Measurements from ENCODE around the gene RIPOR1. TPM values are rescaled to one million over a fixed set of nuclear protein-coding genes. Genes with fewer than 3 reads are reported as not detected.

The RIPOR1 gene
- total RNA-seq, 1 donor = 42.6 TPM

DNA sequence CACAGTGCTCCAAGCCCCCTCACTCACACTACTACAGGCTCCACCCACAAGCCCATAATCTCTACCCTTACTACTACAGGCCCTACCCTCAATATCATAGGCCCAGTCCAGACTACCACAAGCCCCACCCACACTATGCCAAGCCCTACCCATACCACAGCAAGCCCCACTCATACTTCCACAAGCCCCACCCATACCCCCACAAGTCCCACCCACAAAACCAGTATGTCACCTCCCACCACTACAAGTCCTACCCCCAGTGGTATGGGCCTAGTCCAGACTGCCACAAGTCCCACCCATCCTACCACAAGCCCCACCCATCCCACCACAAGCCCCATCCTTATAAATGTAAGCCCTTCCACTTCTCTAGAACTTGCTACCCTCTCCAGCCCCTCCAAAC lies 13.8 kb downstream of the RIPOR1 start:
- no peak overlapping the region for H3K4me3 ChIP-seq (ENCODE audit: low read length)
- H3K4me1 ChIP-seq (ENCODE audit: insufficient read depth, low read length) = peaks cover 32% of the 10 kb centered on the region
- no peaks in the 10 kb centered on the region for H3K27me3 ChIP-seq (ENCODE audit: insufficient read depth, low read length)
- H3K9me3 ChIP-seq (ENCODE audit: low read depth, low read length) = no peaks in the 10 kb centered on the region

DNA sequence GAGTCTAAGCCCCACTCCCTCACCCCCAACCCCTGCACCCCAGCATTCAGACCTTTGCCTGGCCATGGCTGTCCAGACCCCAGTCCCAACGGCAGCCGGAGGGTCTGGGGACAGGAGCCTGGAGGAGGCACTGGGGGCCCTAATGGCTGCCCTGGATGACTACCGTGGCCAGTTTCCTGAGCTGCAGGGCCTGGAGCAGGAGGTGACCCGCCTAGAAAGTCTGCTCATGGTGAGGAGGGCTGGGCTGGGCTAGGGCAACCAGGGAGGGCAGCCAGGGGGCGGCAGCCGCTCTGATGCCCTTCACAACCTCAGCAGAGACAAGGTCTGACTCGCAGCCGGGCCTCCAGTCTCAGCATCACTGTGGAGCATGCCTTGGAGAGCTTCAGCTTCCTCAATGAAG lies 14.4 kb downstream of the RIPOR1 start:
- H3K27me3 ChIP-seq (ENCODE audit: insufficient read depth, low read length) = no peaks in the 10 kb centered on the region
- peaks cover 36% of the 10 kb centered on the region for H3K4me1 ChIP-seq (ENCODE audit: insufficient read depth, low read length)
- H3K4me3 ChIP-seq (ENCODE audit: low read length) = no peak overlapping the region
- no peaks in the 10 kb centered on the region for H3K9me3 ChIP-seq (ENCODE audit: low read depth, low read length)

DNA sequence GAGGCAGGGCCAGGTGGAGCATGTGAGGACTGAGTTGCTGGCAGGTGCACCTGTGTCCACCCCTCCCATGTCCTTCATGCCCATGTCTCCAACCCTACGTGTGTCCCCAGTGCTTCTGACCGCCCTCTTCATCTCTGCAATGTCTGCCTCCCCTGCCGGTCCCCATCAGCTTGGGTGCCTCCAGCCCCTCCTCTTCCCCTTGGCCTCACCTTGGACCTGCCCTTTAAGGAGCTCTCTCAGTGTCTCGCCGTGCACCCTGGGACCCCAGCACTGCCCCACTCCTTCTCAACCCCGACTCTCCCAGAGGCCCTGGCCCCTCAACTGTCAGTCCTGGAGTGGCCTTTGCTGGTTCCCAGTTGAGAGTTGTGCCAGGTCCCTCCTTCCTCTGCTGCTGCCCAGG lies 15.0 kb downstream of the RIPOR1 start:
- no peak overlapping the region for H3K4me3 ChIP-seq (ENCODE audit: low read length)
- no peaks in the 10 kb centered on the region for H3K9me3 ChIP-seq (ENCODE audit: low read depth, low read length)
- peaks cover 36% of the 10 kb centered on the region for H3K4me1 ChIP-seq (ENCODE audit: insufficient read depth, low read length)
- H3K27me3 ChIP-seq (ENCODE audit: insufficient read depth, low read length) = no peaks in the 10 kb centered on the region

DNA sequence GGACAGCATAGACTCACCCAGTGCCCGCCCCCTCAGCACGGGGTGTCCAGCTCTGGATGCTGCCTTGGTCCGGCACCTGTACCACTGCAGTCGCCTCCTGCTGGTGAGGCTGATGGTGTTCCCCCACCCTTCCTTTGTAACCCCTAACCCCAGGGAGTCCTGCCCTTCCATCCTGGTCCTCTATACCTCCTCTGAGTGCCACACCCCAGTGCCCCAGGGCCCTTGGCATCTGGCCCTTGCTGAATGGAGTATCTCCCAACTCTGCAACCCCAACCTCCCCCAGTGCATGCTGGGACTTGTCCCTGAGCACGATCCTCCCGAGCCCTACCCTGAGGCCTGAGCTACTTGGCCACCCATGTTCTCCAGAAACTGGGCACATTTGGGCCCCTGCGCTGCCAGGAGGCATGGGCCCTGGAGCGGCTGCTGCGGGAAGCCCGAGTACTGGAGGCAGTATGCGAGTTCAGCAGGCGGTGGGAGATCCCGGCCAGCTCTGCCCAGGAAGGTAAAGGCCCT lies 15.8 kb downstream of the RIPOR1 start:
- Histone ChIP-seq H3K9me3 (ENCODE audit: low read depth, low read length) (no peaks in the 10 kb centered on the region), H3K4me3 (ENCODE audit: low read length) (no peak overlapping the region), H3K4me1 (ENCODE audit: insufficient read depth, low read length) (peaks cover 40% of the 10 kb centered on the region), H3K27me3 (ENCODE audit: insufficient read depth, low read length) (no peaks in the 10 kb centered on the region)

DNA sequence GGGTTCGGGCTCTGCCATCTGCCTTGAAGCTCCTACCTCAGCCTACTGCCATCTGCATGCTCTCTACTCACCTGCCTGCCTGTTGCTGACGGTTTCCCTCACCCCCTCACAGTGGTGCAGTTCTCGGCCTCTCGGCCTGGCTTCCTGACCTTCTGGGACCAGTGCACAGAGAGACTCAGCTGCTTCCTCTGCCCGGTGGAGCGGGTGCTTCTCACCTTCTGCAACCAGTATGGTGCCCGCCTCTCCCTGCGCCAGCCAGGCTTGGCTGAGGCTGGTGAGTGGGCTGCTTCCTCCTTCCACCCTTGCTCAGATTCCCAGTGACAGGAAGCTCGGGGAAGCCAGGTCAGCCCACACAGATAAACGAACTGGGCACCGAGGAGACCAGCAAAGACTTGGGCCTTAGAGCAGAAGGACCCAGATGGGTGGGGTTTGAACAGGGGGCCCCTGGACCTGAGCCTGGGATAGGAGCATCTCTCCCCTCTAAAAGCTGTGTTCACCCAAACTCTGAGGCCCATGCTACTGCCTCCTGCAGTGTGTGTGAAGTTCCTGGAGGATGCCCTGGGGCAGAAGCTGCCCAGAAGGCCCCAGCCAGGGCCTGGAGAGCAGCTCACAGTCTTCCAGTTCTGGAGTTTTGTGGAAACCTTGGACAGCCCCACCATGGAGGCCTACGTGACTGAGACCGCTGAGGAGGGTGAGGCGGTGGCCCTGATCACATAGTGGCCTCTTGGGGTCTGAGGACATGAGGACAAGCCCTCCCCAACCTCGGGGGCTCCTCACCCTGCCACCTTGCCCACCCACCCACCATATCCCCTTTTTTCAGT lies 16.4 kb downstream of the RIPOR1 start:
- Histone ChIP-seq H3K4me1 (ENCODE audit: insufficient read depth, low read length) (peaks cover 47% of the 10 kb centered on the region), H3K9me3 (ENCODE audit: low read depth, low read length) (no peaks in the 10 kb centered on the region), H3K27me3 (ENCODE audit: insufficient read depth, low read length) (no peaks in the 10 kb centered on the region), H3K4me3 (ENCODE audit: low read length) (no peak overlapping the region)

DNA sequence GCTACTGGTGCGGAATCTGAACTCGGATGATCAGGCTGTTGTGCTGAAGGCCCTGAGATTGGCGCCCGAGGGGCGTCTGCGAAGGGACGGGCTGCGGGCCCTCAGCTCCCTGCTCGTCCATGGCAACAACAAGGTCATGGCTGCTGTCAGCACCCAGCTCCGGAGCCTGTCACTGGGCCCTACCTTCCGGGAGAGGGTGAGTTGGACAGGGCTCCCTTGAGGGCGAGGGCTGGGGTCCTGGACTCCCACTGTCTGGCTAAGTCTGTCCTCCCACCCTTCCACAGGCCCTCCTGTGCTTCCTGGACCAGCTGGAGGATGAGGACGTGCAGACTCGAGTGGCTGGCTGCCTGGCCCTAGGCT lies 17.0 kb downstream of the RIPOR1 start:
- H3K27me3 ChIP-seq (ENCODE audit: insufficient read depth, low read length) = no peaks in the 10 kb centered on the region

DNA sequence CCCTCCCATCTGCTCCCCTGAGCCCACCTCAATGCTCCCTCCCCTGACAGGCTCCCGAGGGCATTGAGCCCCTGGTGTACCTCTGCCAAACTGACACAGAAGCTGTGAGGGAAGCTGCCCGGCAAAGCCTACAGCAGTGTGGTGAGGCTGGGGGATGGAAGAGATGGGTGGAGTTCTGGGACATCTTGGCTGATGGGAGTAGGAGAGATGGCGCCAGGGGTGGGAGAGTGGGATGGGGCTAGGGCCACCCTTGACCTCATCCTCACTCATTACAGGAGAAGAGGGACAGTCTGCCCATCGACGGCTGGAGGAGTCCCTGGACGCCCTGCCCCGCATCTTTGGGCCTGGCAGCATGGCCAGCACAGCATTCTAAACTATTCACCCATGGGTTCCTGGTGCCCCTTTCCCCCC lies 17.5 kb downstream of the RIPOR1 start:
- Histone ChIP-seq H3K27me3 (ENCODE audit: insufficient read depth, low read length) (no peaks in the 10 kb centered on the region), H3K4me1 (ENCODE audit: insufficient read depth, low read length) (peaks cover 50% of the 10 kb centered on the region), H3K9me3 (ENCODE audit: low read depth, low read length) (no peaks in the 10 kb centered on the region), H3K4me3 (ENCODE audit: low read length) (no peak overlapping the region)

More for the DNA sequence above, 17.0 kb downstream of the RIPOR1 start:
- Histone ChIP-seq H3K4me3 (ENCODE audit: low read length) (no peak overlapping the region), H3K4me1 (ENCODE audit: insufficient read depth, low read length) (peaks cover 50% of the 10 kb centered on the region), H3K9me3 (ENCODE audit: low read depth, low read length) (no peaks in the 10 kb centered on the region)

DNA sequence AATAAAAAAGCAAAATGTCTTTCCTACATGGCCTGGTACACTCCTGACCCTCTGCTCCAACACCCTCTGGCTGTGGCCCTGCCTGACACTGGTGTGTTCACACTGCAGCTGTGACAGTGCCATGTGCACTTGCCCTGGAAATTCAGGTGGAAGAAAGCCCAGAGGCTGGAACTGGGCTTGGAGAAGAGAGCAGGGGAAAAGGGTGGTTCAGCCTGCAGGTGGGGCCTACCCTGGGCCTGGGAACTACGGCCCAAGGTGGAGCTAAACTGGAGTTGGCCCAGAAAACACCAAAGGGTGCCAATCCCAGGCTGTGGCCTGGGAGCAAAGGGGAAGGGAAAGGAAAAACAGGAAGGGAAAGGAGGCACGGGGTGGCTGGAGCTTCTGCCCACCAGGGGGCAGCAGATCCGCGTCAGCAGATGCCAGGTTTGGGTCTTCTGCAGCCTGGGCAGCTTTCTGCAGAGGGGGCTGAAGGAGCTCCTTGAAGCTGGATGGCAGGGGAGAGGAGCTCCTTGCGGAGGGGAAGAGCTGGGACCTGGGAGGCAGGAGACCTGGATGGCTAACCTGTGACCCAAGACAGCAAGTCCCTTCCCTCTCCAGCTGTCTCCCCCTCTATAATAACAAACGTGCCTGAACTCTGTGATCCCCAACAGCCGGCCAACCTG lies 18.3 kb downstream of the RIPOR1 start:
- H3K4me1 ChIP-seq (ENCODE audit: insufficient read depth, low read length) = peaks cover 49% of the 10 kb centered on the region
- no peaks in the 10 kb centered on the region for H3K9me3 ChIP-seq (ENCODE audit: low read depth, low read length)
- no peak overlapping the region for H3K4me3 ChIP-seq (ENCODE audit: low read length)
- H3K27me3 ChIP-seq (ENCODE audit: insufficient read depth, low read length) = no peaks in the 10 kb centered on the region

DNA sequence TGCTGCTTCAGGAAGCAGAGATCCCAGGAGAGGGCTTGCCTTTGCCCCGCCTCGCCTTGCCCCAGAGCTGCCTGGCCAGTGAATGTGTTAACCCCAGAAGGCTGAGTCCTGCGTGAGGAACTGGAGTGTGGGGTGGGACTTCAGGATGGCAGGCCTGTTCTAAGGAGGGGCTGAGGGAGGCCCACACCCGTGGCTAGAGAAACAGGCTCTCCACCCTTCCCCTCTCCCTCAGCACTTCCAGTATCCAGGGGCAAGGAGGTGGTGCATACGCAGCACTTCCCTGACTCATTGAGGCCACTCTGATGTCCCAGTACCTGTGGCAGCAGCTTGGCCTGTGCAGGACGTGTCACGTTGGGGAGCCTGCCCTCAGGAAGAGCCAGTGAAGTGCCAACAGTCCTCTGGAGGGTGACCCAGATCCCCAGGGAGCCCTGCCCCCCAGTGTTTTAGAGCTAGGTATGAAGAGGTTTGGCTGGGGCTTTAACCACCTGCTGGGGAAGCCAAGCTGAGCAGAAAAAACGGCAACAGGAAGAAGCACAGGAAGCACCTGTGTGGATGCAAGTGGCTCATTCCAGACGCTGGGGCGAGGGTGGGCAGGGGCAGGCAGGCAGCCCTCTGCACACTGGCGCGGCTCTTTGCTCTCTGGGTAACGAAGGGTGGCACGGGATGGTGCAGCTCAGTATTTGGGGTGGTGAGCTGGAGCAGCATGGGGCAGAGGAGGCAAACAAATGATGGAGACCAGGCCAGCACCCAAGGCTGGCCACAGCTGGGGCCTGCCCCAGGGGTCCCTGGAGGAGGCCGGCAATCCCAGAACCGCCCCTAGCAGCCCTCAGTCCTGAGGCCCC lies 19.0 kb downstream of the RIPOR1 start:
- Histone ChIP-seq H3K27me3 (ENCODE audit: insufficient read depth, low read length) (no peaks in the 10 kb centered on the region), H3K4me1 (ENCODE audit: insufficient read depth, low read length) (peaks cover 51% of the 10 kb centered on the region), H3K4me3 (ENCODE audit: low read length) (no peak overlapping the region), H3K9me3 (ENCODE audit: low read depth, low read length) (no peaks in the 10 kb centered on the region)

DNA sequence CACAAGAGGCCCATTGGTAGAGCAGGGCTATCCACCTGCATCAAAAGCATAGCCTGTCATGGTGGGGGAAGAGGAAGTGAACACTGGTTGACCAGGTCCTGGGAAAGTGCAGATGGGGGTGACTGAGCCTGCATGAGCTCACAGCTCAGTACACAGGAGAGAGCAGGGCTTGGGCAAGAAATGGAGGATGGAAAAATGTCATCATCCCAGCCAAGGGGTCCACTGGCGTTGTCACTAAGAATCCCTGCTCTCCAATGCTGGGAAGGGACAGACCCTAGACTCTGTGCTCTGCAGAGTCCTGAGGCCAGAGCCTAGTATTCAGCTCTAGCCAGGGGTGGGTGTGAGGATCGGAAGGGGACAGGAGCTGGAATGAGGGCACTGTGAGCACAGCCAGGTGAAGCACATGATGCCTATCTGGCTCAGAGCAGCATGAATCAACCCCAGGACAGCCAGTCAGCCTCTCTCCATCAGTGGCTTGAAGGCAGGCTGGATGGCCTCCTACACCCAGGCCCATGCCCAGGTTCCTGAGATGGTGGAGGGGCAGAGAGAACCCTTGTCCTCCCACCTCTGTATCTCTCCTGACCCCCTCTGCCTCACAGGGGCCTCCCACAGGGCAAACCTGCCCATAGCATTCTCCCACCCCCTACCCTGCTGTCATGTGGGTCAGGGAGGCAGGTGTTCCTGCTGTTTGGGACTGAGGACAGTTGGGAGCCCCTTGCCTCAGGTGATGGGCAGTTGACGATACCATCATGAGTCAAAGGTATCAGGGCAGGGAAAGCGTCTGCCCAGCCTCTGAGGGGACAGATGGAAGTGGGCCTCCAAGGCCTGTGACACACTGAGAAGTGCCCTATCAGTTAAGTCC lies 19.9 kb downstream of the RIPOR1 start:
- no peaks in the 10 kb centered on the region for H3K27me3 ChIP-seq (ENCODE audit: insufficient read depth, low read length)
- H3K4me1 ChIP-seq (ENCODE audit: insufficient read depth, low read length) = peaks cover 59% of the 10 kb centered on the region
- no peak overlapping the region for H3K4me3 ChIP-seq (ENCODE audit: low read length)
- H3K9me3 ChIP-seq (ENCODE audit: low read depth, low read length) = no peaks in the 10 kb centered on the region

DNA sequence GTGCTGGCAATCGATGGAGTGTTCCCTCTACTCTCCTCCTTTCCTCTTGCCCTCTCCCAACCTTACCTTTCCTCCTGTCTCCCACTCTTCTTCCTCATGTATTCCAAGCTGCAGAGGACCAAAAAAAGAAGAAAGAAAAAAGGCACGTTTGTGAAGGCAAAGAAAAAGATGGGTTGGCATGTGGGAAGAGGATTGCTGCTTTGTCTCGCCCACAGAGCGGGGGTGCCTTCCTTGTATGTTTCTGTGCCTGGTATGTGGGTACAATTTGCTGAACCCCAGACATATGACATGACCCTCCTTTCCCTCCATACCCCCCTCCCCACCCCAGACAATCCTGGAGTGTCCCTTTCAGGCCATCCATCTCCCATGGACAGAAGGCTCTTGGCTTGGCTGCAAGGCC lies 20.6 kb downstream of the RIPOR1 start:
- Histone ChIP-seq H3K27me3 (ENCODE audit: insufficient read depth, low read length) (no peaks in the 10 kb centered on the region), H3K4me3 (ENCODE audit: low read length) (no peak overlapping the region), H3K4me1 (ENCODE audit: insufficient read depth, low read length) (peaks cover 65% of the 10 kb centered on the region), H3K9me3 (ENCODE audit: low read depth, low read length) (no peaks in the 10 kb centered on the region)

DNA sequence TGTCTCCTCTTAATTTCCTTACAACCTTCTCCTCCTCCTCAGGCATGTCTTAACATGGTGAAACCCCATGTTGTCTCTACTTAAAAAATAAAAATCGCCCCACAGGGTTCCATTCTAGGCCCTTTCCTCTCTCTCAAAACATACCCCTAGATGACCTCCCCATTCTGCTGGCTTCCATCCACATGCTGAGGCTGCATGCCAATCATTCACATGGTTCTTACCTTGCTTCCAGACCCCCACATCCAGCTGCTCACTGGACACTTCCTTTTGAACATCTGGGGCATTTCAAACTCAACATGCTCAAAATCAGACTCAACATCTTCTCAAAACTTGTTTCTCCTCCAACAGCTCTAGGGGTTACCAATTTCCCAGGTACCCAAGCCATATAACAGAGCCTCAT lies 21.3 kb downstream of the RIPOR1 start:
- Histone ChIP-seq H3K4me3 (ENCODE audit: low read length) (no peak overlapping the region), H3K4me1 (ENCODE audit: insufficient read depth, low read length) (peaks cover 72% of the 10 kb centered on the region), H3K27me3 (ENCODE audit: insufficient read depth, low read length) (no peaks in the 10 kb centered on the region), H3K9me3 (ENCODE audit: low read depth, low read length) (no peaks in the 10 kb centered on the region)

DNA sequence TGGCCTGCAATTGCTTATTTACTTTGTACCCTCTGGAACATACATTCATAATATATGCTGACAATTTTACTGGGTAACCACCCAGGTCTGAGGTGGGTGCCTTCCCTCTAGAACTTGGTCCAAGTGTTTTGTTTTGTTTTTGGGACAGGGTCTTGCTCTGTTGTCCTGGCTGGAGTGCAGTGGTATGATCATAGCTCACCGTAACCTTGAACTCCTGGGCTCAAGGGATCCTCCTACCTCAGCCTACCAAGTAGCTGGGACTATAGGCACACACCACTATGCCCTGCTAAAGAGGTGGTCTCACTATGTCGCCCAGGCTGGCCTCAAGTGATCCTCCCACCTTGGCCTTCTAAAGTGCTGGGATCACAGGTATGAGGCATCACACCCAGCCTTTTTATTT lies 22.5 kb downstream of the RIPOR1 start:
- no peak overlapping the region for H3K4me3 ChIP-seq (ENCODE audit: low read length)
- peaks cover 84% of the 10 kb centered on the region for H3K4me1 ChIP-seq (ENCODE audit: insufficient read depth, low read length)
- H3K9me3 ChIP-seq (ENCODE audit: low read depth, low read length) = no peaks in the 10 kb centered on the region
- H3K27me3 ChIP-seq (ENCODE audit: insufficient read depth, low read length) = no peaks in the 10 kb centered on the region

DNA sequence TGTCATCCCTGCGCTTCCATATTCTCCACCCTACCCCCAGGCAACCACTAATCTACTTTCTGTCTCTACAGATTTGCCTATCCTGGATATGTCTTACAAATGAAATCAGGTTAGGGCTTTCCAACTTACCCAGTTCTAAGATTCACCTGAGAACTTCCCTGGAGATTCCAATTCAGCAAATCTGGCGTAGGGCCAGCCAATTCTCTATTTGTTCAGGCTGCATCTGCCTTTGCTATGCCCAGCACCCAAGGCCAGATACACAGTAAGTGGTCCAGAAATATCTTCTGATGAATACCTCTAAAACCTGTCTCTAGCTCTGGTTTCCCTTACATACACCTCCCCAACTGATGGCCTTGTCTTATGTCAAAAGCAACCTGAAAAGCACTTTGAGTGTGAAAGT lies 23.3 kb downstream of the RIPOR1 start:
- H3K27me3 ChIP-seq (ENCODE audit: insufficient read depth, low read length) = no peaks in the 10 kb centered on the region
- H3K4me1 ChIP-seq (ENCODE audit: insufficient read depth, low read length) = peaks cover 85% of the 10 kb centered on the region
- no peaks in the 10 kb centered on the region for H3K9me3 ChIP-seq (ENCODE audit: low read depth, low read length)
- no peak overlapping the region for H3K4me3 ChIP-seq (ENCODE audit: low read length)

Data from mononuclear cell (primary cell).